ENCODE measurements around the gene ZDHHC14.

- no peak for TF ChIP-seq CTCF (IDR thresholded peaks at IDR 0.05)
- TF ChIP-seq POLR2A (IDR thresholded peaks at IDR 0.05): no peak
Observed at GRCh38 chr6:157661652-157662051, 280.7 kb downstream of the ZDHHC14 start.

All from Peyer's patch (tissue), 4 donors.